HG03520 (cell line): ENCODE measurements around the gene ZNF512B.
"Not testable (repeated sequence)": the region's sequence is repeated elsewhere in the genome, so short reads cannot be mapped to it uniquely, and the experiment has no call there.

Source experiments
- ATAC-seq: cut with Tn5 transposase; IDR thresholded peaks from one replicate; pipeline ENCODE4 v1.9.1; 2021; ENCODE audit warnings: mild to moderate bottlenecking, moderate library complexity; ENCODE audit not compliant: unreplicated experiment

The ZNF512B gene

DNA sequence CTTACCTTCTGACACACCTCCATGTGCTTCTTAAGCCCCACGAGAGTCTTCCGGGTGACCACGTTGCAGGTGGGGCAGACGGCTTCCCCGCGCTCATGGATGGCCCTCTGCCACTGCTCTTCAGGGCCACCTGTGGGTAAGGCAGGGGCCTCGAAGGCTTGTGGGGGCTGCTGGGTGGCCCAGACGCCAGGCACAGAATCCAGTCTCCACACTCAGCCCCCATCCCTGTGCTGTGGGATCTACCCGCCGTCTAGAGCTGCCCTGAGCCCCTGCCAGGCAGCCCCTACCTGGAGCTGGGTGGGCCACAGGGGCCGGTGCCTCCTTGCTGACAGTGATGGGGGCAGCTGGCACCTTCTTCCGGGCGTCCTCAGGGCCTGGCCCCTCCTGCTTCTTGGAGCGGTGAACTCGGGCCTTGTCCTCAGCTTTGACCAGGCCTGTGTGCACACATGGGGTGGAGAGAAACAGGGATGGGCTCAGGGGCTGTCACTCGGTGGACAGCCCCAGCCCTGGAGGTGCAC is 5.9 kb downstream of the ZNF512B start:
- no peak for ATAC-seq

DNA sequence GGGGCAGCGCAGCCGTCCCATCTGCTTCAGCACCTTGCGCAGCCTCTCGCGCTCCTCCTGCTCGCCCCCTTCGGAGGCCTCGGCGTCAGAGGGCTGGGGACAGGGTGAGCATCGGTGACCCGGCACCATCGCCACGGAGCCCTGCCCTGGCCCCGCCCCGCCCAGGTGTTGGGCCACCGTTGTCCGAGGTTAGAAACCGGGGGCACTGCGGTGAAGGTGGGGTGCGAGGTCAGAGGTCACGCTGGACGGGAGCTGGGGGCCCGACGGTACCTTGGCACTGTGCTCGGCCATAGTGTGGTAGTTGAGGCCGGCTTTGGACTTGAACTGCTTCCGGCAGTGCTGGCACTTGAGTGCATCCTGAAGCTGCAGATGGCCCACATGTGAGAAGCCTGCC is 6.4 kb downstream of the ZNF512B start:
- ATAC-seq = no peak

DNA sequence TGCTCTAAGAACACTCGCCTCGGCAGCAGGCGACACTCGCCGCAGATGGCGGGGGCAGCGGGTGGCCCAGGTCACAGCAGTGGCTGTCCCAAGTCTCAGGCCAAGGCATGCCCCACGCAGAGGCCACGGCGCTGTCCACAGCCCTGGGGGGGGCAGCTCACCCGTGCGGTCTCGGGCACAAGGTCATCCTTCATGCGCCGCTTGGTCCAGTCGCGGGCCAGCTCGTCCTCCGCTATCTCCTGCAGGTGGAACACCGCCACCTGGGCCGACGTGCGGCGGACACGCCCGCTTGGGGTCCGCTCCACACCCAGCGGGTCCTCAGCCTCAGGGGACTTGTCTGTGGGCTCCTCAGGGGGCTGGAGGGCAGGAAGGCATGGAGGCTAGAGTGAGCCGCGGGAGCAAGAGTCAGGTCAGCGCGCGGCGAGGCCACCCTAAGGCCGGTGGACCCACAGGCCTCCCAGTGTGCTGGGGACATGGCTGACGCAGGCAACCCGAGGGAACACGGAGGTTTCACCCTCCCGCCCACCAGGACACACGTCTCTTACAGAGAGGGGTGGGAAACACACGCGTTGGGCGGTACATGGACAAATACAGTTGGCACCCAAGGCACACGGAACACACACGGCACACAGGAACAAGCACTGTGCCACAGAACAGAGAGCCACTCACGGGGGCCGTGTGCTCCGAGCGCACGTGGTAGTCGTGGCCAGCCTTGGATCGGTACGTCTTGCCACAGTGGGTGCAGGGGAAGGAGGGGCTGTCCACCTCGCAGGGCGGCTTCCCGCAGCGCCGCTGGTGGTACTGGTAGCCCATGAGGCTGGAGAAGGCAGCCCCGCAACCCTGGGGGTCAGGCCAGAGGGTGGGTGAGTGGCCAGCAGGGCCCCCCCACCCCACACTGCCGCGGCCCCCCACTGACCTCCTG is 7.0 kb downstream of the ZNF512B start:
- no peak for ATAC-seq

DNA sequence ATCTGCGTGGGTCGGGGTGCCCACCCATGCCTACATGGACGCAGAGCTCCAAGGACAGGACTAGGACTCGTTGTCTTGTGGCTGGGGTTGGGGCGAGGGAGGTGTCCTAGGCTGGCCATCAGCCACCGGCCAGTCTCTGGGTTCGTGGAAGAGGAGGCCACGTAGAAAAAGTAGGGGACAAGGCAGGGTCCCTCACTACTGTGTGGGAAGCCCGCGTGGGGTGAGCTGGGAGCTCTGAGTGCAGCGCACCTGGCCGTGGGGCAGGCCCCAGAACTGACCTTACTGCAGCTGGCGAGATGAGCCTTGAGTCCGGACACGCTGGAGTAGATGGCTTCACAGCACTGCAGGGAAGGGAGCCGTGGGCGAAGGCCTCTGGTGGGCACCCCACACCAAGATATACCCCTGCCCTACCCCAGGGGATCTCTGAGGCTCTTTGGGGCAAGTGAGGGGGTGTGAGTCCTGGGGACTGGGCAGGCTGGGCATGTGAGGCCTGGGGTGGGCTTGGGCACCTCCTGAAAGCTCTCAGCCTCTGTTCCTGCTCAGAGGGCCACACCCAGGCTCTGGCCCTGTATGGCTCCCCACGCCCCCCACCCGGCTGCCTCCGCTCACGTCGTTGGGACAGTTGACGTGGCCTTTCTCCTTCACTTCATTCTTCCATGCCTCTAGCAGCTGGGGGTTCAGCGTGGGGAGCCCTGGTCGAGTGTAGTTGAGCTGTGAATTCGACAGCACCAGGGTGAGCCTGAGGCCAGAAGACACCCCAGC is 7.9 kb downstream of the ZNF512B start:
- ATAC-seq = no peak

DNA sequence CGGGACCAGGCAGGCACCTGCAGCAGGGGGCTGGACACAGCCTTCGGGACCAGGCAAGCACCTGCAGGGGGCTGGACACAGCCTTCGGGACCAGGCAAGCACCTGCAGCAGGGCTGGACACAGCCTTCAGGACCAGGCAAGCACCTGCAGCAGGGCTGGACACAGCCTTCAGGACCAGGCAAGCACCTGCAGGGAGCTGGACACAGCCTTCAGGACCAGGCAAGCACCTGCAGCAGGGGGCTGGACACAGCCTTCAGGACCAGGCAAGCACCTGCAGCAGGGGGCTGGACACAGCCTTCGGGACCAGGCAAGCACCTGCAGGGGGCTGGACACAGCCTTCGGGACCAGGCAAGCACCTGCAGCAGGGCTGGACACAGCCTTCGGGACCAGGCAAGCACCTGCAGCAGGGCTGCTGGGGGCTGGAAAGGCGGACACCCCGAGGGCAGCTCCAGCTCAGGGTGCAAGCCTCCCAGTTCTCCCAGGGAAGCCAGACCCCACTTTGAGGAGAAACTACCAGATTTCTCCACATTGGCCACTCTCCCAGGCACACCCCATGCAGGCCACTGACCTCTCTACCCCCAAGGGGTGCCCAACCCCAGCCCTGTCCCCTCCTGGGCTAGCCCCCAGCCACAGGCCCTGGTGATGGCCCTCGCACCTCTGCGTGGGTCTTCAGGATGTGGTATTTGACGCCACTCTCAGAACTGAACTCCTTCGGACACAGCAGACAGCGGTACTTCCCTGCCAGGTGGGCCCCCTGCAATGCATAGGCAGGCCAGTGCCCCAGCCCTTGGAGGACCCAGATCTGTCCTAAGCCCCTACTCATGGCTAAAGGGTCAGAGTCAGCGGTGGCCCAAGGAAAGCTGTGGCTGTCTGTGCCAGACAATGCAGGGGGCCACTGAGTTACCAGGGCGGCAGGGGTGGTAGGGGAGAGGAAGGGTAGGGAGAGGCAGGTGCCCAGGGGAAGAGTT is 8.8 kb downstream of the ZNF512B start:
- ATAC-seq = not testable (repeated sequence)

DNA sequence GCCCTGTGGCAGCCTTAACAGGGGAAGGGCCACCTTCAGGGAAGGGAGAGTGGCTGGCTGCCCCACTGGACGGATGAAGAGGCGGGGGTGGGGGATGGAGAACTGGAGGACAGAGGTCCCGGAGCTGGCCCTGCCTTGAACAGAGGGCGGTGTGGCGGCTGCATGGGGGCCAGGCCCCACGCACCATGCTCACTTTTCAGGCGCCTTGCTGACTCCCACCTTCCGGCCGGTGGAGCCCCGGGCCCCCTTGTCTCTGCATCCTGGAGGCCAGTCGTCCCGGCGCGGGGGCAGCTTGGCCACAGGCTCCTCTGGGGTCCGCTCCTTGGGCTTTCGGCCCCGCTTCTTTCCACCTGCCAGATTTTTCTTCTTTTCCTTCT is 10.0 kb downstream of the ZNF512B start:
- ATAC-seq = no peak

DNA sequence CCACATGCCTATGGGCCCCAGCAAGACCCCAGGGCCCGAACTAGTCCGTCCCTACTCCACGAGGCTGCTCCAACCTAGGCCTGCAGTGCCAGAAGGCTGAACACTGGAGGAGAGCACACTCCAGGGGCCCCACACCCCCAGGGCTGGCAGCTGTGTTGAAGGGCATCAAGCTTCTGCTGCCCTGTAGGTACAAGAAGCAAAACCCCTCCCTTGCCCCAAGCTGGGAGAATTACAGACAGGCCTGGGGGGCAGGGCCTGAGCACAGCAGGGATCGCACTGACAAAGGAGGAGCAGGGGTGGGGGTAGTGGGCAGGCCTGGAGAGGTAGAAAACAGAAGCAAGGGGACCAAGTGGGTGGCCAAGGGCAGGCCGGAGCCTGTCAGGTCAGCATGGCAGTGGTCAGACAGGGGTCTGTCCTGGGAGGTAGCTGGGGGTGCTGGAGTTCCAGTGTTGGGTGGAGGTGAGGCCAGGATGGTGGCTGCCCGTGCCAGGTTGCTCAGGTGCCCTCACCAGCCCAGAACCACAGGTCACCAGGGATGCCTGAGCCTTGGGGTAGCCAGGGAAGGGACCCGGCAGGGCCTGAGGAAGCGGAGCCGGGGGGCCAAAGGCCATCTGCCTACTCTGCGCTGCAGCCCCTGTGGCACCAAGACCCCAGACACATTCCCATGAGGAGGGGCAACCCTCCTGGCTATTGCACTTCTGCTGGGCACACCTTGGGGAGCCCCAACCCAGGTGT is 10.6 kb downstream of the ZNF512B start:
- ATAC-seq = no peak

DNA sequence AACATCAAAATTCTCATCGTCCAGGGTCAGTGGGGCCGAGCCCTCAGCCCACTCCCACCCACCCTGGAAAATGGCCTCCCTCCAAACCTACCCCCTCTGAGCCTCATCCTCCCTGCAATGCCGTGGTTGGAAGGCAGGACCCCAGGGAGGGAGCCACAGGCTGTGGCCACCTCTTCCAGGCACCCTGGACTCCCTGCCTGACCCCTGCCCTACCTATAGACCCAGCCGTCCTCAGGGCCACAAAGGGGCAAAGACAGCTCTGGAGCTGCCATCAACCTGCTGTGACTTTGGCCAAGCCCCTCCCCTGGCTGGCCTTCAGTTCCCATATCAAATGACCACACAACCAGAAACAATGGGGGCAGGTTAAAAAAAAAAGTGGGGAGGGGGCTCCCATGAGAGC is 11.3 kb downstream of the ZNF512B start:
- ATAC-seq = no peak

DNA sequence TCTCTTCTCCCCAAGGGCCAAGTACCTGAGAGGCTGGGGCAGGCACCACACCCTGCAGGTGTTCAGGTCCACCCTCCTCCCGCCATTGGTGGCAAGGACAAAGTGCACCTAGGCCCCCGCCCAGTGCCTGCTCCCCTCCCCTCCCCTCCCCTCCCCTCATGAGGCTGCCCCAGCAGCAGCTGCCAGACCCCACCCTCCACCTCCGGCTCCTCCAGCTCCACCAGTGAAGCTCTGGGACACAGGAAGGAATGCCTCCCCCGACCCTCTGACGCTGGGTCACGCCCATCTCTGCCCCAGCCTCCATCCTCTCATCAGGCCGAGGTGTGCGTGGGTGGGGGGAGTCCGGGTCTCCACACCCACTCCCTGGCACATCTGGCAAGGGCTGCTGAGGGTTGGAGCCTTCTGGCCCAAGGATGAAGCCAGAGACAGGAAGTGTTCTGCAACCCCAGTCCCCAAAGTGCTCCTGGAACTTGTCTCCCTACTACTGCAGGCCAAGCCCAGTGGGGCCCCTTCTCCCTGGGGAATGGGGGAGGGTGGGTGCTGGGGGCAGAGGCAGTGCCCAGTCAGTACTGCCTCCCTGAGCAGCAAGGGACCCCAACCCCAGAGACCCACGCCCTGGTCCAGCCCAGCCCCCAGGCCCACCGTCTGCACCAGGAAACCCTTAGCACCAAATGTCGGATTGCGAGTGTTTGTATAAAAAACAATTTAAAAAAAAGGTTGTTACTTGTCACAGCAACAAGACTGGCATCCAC is 11.9 kb downstream of the ZNF512B start:
- no peak for ATAC-seq

DNA sequence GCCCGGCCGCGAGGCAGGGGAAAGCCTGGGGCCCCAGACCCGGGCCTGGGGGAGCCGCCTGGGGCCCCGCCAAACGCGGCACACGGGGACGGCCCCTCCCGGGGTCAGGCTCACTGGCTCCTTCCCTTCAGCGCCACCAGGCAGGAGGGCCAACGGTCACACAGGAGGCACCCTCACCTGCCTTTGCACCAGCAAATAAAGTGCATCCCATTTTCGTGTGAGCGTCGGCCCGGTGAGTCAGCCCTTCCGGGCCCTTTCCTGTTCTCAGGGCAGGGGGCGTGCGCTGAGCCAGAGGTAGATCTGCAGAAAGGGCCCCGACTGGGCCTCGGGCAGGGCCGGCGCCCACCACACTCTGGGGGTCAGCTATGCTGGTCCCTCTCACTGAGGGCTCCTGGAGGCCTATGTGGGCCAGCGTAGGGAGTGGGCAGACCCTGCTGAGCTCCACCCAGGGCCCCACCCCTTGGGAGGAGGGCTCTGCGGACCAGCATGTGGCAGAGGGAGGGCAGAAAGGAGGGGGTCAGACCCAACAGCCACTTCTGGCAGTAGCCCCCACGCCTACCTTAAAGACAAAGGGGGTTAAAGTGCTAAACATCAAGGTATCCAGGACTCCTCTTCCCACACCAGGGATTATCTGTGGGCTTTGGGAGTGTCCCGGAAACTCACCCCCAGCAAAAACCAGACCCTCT is 12.6 kb downstream of the ZNF512B start:
- ATAC-seq = peak; percentile 17

DNA sequence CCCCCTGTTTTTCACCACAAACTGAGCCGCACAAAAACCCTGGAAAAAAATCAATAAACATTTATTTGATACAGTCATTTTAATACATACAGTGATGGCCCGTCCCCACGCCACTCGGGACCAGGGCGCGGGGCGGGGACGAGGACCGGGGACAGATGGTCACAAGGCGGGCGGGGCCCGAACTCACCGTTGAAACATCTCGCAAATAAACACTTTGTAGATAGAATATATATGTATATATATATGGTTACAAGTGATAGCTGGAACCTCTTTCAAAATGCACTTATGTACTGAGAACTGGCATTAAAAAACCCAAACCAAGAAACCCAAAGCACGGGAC is 13.1 kb downstream of the ZNF512B start:
- no peak for ATAC-seq

DNA sequence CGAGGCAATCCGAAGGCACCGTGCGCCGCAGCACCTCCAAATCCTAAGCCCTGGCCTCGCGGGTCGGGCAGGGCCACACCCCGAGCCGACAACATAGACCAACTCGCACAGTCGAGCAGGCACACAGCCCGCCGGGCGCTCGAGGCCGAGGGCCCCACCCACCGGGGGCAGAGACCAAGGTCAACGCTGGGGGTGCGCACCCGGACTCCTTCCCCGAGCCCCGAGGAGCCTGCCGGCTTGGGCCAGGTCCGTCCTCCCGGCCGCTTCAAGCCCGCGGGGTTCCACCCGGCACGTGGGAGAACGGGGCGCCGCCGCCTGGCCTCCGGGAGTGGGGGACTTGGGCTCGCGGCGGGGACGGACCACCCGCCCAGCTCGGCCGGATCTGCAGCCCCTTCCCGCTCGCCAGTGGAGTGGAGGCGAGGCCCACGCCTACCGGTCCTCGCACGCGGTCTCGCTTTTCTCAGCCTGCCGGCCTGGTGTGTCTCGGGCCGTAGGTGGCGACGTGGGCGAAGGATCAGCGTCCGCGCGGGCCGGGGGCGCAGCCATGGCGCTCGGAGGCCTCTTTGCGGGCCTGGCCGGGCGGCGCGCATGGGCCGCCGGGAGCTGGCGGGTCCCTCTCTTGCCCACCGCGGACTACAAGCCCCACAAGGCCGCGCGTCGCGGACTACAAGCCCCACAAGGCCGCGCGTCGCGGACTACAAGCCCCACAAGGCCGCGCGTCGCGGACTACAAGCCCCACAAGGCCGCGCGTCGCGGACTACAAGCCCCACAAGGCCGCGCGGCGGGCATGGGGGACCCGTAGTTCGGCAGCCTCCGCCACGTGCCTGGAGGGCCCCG is 13.7 kb downstream of the ZNF512B start, which contains the start of gene UCKL1:
Gene UCKL1 (minus strand): TSS at position 590 of the 837 bp plus-strand sequence. CDS start 44 bp downstream, at position 546.
- peak; percentile 66 for ATAC-seq

DNA sequence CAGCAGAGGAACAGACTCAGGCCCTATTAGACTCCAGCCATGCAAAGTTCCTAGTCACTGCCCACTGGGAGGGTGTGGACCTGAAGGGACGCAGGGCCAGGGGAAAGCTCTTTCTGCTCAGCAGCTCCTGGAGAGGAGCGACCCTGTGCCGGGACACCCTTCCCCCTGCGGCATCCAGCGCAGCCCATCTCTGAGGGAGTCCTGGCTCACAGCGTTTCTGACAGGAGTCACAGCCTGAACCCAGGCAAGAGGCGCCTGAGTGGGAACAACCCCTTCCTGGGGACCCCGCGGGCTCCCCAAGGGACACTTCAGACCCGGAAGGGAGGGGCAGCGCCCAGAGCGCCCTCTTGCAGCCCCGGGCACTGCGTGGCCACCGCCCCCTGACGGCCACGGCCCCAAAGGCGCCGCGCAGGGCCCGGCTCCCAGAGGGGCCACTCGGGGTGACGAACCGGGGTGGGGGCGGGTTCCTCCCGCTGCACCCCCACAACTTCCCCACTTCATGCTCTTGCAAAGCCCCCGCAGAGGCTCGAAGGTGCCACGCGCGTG is 14.4 kb downstream of the ZNF512B start:
- no peak for ATAC-seq

DNA sequence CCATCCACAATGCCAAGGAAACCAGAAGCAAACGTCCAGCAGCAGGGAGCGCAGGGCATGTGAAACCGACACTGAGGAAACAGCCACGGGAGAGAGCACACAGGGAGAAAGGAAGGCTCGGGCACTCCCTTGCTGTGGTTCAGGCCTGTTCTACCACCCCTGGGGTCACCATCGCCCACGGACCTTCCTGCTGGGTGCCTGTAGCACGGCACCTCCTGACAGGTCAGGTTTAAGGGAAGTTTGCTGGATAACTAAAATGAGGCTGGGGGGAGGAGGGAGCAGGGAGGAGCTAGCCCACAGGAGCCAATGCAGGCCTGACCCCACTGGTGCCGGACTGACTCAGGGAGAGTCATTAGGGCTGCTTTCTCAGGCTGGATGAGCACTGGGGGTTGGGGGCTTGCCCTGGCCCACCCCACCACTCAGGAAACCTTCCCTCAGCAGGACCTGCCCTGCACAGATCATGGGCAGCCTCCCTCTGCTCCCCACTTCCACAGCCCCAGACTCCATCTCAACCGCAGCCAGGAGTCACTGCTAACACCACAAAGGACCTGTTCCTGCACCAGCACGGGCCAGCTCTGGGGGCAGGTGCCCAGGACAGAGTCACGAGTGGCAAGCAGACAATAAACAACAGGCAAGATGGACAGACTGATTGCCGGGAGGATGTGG is 15.8 kb downstream of the ZNF512B start:
- ATAC-seq = no peak

DNA sequence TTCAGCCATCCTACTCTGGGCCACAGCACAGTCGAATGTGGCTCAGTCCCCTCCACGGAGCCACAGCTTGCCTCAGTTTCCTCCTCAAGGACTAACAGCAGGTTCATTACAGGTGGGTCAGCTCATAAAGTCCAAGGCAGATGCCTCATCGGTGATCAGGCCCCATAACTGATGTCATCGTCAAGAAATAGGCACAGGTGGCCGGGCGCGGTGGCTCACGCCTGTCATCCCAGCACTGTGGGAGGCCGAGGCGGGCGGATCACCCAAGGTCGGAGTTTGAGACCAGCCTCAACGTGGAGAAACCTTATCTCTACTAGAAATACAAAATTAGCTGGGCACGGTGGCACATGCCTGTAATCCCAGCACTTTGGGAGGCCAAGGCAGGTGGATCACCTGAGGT is 17.0 kb downstream of the ZNF512B start:
- no peak for ATAC-seq

DNA sequence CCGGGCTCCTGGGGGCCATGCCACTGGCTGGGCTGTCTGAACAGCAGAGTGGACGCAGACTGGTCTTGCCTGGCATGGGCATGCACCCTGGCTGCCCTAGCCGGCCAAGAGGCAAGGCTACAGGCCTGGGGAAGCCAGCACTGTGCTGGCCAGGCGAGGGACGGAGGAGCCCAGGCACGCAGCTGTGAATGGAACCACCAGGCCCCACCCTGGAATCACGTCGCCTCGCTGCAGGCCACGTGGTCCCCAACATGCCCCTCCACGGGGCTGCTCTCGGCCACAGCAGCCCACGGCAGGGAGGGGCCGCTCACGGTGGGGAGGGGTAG is 17.6 kb downstream of the ZNF512B start:
- ATAC-seq = no peak
